Measurements from ENCODE around the gene RHNO1.

DNA sequence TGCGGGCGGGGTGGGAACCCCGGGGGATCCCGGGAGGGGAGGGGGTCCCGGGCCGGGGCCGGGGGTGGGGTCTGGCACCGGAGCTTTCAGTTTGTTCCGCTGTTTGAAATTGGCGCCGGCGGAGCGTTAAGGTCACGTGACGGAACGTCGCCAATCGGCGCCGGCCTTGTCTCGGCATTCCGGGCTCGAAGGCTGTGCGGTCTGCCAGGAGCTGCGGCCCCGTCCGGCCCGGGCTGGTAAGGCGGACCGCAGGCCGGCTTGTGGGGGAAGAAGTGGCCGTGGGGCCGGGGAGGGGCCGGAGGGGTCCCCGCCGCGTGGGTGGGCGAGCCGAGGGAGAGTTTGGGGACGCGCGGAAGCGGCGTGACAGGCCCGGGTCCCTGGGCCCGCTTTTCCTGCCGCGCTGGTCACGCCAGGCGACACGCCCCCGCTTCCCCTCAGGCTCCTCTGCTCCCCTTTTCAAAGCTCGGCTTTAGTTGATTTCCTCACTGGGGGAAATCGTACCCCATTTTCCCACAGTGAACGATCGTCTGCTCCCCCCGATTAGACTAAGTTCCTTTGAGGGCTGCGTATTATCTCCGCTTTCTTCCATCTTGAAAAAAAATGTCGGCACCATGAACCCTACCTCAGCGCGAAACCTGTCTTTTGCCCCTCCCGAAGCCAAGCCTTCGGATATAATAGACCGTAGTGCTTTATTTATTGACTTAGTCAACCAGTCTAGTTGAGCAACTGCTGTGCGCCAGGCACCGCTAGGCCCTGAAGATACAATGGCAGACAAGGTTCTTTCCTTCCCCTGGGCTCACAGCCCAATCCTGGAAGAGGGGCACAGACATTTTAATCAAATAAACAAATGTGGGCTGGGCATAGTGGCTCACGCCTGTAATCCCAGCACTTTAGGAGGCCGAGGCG is at the start of gene RHNO1, which contains the start of gene FOXM1:
- TF ChIP-seq CTCF (IDR thresholded peaks at IDR 0.05; ENCODE audit: low read depth, low read length) (no peak), MAX (IDR thresholded peaks at IDR 0.05; ENCODE audit: low read depth, low read length) (peak; percentile 88)
